Measurements from ENCODE around the gene SYNE4.
"Not testable (repeated sequence)": the region's sequence is repeated elsewhere in the genome, so short reads cannot be mapped to it uniquely, and the experiment has no call there.

Gene SYNE4

GRCh38 chr19:35957411-35957810 lies 51.2 kb downstream of the SYNE4 start:
- in situ Hi-C loops (cut with HindIII; ENCODE audit: low sequenced_read_pairs) = not testable (repeated sequence)

GRCh38 chr19:35955881-35956634 lies 52.6 kb downstream of the SYNE4 start:
- in situ Hi-C loops (cut with HindIII; ENCODE audit: low sequenced_read_pairs) = no loop called here

All from DLD1 (cell line).